ENCODE results near the gene LPCAT1.

The LPCAT1 gene

GRCh38 chr5:1412163-1412562, 111.6 kb downstream of the LPCAT1 start:
- no peaks in the 10 kb centered on the region for H3K9me3 ChIP-seq (ENCODE audit: control insufficient read depth, insufficient read depth, low read length)
- H3K27me3 ChIP-seq (ENCODE audit: control insufficient read depth, low read length), result peaks cover 8% of the 10 kb centered on the region; the same call in 1 of the 2 replicates
- H3K4me1 ChIP-seq (ENCODE audit: control insufficient read depth, low read length), result no peaks in the 10 kb centered on the region
- H3F3A ChIP-seq (ENCODE audit: control insufficient read depth, insufficient read depth), result no peaks in the 10 kb centered on the region
- H3K79me2 ChIP-seq (ENCODE audit: control insufficient read depth, low read length), result no peaks in the 10 kb centered on the region
- H3K27ac ChIP-seq (ENCODE audit: low read depth, low read length), result no peak overlapping the region
- H3K36me3 ChIP-seq (ENCODE audit: control insufficient read depth, low read length), result no peaks in the 10 kb centered on the region
- no peaks in the 10 kb centered on the region for H3K9me2 ChIP-seq (replicated peaks; ENCODE audit: control insufficient read depth, low read length)
- no peaks in the 10 kb centered on the region for H4K20me1 ChIP-seq (ENCODE audit: control insufficient read depth, insufficient read depth, low read depth, low read length)
- no peak overlapping the region for H3K4me2 ChIP-seq (ENCODE audit: low read length)
- TF ChIP-seq CTCF (IDR thresholded peaks at IDR 0.05; ENCODE audit: low read depth, low read length, poor library complexity, severe bottlenecking) (no peak), EZH2phosphoT487 (IDR thresholded peaks at IDR 0.05; ENCODE audit: borderline replicate concordance, low read length) (no peak)
- no peak overlapping the region for H3K4me3 ChIP-seq (ENCODE audit: low read length)
